Measurements from ENCODE around the gene HCFC1. TPM values are rescaled to one million over a fixed set of nuclear protein-coding genes. Genes with fewer than 3 reads are reported as not detected.
"Not testable (repeated sequence)": the region's sequence is repeated elsewhere in the genome, so short reads cannot be mapped to it uniquely, and the experiment has no call there.

HCFC1 gene
- polyA plus RNA-seq, 3 donors, result 1.9 to 21.8 (median 3.8) TPM

DNA sequence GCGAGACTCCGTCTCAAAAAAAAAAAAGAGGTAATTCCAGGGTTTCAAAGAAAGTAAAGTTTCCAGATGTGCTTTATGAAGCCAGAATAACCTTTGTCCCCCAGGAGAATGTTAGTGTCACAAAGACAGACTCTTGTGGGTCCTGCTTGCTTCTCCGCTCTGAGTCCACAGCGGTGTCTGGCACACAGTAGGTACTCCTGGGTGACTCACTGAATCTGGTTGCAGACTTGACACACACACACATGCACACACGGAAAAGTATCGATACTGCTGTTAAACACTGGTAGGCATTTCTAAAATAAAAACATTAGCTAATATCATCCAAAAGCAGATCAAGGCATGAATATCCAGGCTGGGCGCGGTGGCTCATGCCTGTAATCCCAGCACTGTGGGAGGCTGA, 23.9 kb upstream of the HCFC1 start:
- no peak overlapping the region for H3K4me3 ChIP-seq (replicated peaks in 1 of 3; ENCODE audit: low read depth in 2 of 3, low read length in 3 of 3)
- no CpG with 5 or more reads among the region's 8 CpGs for WGBS (ENCODE audit: insufficient coverage)
- peaks cover 25 to 26% of the 10 kb centered on the region in 2 donors for H3K4me1 ChIP-seq (ENCODE audit: control insufficient read depth in 1 of 2, insufficient read depth in 2 of 2, low read length in 2 of 2)
- Mint-ChIP-seq H3K27me3 (ENCODE audit: low read depth in 3 of 3) (peaks cover 0 to 60% (median 0%) of the 10 kb centered on the region in 3 donors), H3K9me3 (peaks cover 0 to 7% (median 3%) of the 10 kb centered on the region in 7 donors), H3K4me3 (no peak overlapping the region), H3K4me1 (peaks cover 22% of the 10 kb centered on the region), H3K27ac (no peak overlapping the region), H3K36me3 (no peaks in the 10 kb centered on the region)
- intact Hi-C loops (cut with micrococcal nuclease), result no loop called here
- H3K9ac ChIP-seq (ENCODE audit: insufficient read depth, low read length, poor library complexity, severe bottlenecking), result no peak overlapping the region
- DNase-seq, result no peak
- H3K27me3 ChIP-seq (ENCODE audit: control insufficient read depth in 2 of 2, insufficient read depth in 2 of 2, low read length in 2 of 2), result peaks cover 0 to 13% of the 10 kb centered on the region in 2 donors
- H3K9me3 ChIP-seq (replicated peaks in 1 of 2; ENCODE audit: control insufficient read depth in 1 of 2, insufficient read depth in 1 of 2, low read length in 2 of 2), result no peaks in the 10 kb centered on the region
- H3K36me3 ChIP-seq (replicated peaks in 1 of 2; ENCODE audit: control insufficient read depth in 1 of 2, insufficient read depth in 2 of 2, low read length in 2 of 2), result no peaks in the 10 kb centered on the region
- TF ChIP-seq, protein P1, sequence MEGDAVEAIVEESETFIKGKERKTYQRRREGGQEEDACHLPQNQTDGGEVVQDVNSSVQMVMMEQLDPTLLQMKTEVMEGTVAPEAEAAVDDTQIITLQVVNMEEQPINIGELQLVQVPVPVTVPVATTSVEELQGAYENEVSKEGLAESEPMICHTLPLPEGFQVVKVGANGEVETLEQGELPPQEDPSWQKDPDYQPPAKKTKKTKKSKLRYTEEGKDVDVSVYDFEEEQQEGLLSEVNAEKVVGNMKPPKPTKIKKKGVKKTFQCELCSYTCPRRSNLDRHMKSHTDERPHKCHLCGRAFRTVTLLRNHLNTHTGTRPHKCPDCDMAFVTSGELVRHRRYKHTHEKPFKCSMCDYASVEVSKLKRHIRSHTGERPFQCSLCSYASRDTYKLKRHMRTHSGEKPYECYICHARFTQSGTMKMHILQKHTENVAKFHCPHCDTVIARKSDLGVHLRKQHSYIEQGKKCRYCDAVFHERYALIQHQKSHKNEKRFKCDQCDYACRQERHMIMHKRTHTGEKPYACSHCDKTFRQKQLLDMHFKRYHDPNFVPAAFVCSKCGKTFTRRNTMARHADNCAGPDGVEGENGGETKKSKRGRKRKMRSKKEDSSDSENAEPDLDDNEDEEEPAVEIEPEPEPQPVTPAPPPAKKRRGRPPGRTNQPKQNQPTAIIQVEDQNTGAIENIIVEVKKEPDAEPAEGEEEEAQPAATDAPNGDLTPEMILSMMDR (IDR thresholded peaks at IDR 0.05), result no peak
- no peak overlapping the region for H2AFZ ChIP-seq (ENCODE audit: insufficient read depth, low read depth, low read length, poor library complexity, severe bottlenecking)
- no peaks in the 10 kb centered on the region for H4K20me1 ChIP-seq (ENCODE audit: insufficient read depth, low read length)
- no peak overlapping the region for H3K27ac ChIP-seq (ENCODE audit: low read depth in 1 of 2, low read length in 2 of 2)
- H3K4me2 ChIP-seq (replicated peaks; ENCODE audit: extremely low read depth, low read length, poor library complexity, severe bottlenecking), result no peak overlapping the region
- no peaks in the 10 kb centered on the region for H3K79me2 ChIP-seq (ENCODE audit: insufficient read depth, low read length)

GRCh38 chrX:153994398-153994797, 22.8 kb upstream of the HCFC1 start:
- peaks cover 12% of the 10 kb centered on the region for H3K4me1 Mint-ChIP-seq
- no CpG with 5 or more reads among the region's 5 CpGs for whole genome bisulfite sequencing (ENCODE audit: insufficient coverage)
- H3K4me1 ChIP-seq (ENCODE audit: control insufficient read depth in 1 of 2, insufficient read depth in 2 of 2, low read length in 2 of 2), result peaks cover 15% of the 10 kb centered on the region in 2 donors
- H3K36me3 ChIP-seq (replicated peaks in 1 of 2; ENCODE audit: control insufficient read depth in 1 of 2, insufficient read depth in 2 of 2, low read length in 2 of 2); H3K4me2 ChIP-seq (replicated peaks; ENCODE audit: extremely low read depth, low read length, poor library complexity, severe bottlenecking); H2AFZ ChIP-seq (ENCODE audit: insufficient read depth, low read depth, low read length, poor library complexity, severe bottlenecking); H3K27ac ChIP-seq (ENCODE audit: low read depth in 1 of 2, low read length in 2 of 2); H3K9ac ChIP-seq (ENCODE audit: insufficient read depth, low read length, poor library complexity, severe bottlenecking); DNase-seq; H3K79me2 ChIP-seq (ENCODE audit: insufficient read depth, low read length); H3K4me3 ChIP-seq (replicated peaks in 1 of 3; ENCODE audit: low read depth in 2 of 3, low read length in 3 of 3); H3K9me3 ChIP-seq (replicated peaks in 1 of 2; ENCODE audit: control insufficient read depth in 1 of 2, insufficient read depth in 1 of 2, low read length in 2 of 2); intact Hi-C loops (cut with micrococcal nuclease); H3K4me3 Mint-ChIP-seq; H4K20me1 ChIP-seq (ENCODE audit: insufficient read depth, low read length); H3K36me3 Mint-ChIP-seq: not testable (repeated sequence)
- H3K27ac Mint-ChIP-seq, result peak overlapping the region in 1 of 7 donors; percentile 33
- peaks cover 0 to 65% (median 0%) of the 10 kb centered on the region in 3 donors for H3K27me3 Mint-ChIP-seq (ENCODE audit: low read depth in 3 of 3)
- peaks cover 0 to 14% (median 4%) of the 10 kb centered on the region in 7 donors for H3K9me3 Mint-ChIP-seq
- peaks cover 0 to 13% of the 10 kb centered on the region in 2 donors for H3K27me3 ChIP-seq (ENCODE audit: control insufficient read depth in 2 of 2, insufficient read depth in 2 of 2, low read length in 2 of 2)

Data from CD14-positive monocyte (primary cell).